GM19463 (cell line): ENCODE data around the gene SMIM17.

Experiments
- ATAC-seq: cut with Tn5 transposase; IDR thresholded peaks from one replicate; pipeline ENCODE4 v1.9.1; 2021; ENCODE audit warnings: mild to moderate bottlenecking, moderate library complexity; ENCODE audit not compliant: unreplicated experiment

SMIM17 gene

GRCh38 chr19:56642711-56643459 is at the start of gene SMIM17:
TSS of gene SMIM17 (plus strand) at chr19:56643159. CDS start at chr19:56645668, 2,509 bp downstream.
- ATAC-seq, result no peak

- ATAC-seq, result no peak
Observed at GRCh38 chr19:56594446-56594782, 48.5 kb upstream of the SMIM17 start.

DNA sequence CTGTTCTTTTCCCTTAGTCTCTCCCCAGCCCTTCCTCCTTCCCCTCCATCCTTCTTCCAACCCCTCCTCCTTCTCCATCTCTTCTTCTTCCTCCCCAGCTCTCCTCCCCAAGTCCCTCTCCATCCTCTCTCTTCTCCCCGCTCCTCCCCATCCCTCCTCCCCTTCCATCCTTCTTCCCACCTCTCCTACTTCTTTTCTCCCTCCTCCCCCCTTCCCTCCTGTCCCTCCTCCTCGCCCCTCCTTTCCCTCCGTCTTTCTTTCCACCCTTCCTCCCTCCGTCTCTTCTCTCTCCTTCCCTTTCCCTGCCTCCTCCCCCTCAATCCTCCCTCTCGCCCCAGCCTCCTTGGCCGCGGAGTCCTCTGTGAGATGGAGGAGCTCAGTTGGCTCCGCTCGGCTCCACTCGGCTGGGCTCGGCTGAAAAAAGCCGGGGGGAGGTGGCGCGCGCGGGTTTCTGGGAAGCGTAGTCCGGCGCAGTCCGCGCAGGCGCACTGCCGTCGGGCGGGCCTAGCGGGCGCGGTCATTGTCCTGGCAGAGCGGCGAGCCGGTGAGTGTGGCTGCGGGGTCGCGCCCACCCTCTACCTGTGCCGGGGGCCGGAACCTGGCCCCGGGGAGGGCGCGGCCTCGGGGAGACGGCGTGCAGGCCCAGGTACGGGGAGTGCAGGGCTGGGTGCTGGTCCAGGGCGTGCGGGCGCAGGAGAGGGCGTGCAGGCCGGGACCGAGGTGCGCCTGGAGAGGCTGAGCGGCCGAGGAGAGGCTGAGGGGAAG is 48.0 kb upstream of the SMIM17 start, which contains the start of gene ZNF71:
ZNF71 (plus strand) TSS at position 520 of the 765 bp plus-strand sequence. CDS start 6,257 bp downstream, outside the sequence.
- peak; percentile 92 for ATAC-seq

- ATAC-seq, result peak; percentile 22
Observed at GRCh38 chr19:56595548-56595899, 47.4 kb upstream of the SMIM17 start.

DNA sequence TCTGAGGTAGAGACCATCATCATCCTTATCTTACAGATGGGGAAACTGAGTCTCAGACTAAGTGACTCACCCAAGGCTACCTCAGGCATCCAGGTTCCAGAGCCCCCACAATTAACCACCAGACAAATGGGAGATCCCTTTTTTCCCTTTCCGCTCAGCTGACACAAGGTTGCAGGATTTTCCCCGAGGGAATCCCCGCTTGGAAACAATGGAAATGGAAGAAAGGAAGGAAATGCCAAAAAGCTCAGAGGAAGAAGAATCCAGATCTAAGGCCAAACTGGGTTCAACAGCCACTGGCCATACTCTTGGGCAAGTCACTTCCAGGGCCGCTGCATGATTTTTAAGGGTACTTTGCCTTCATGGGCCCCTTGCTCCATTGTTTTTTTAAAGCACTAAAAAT is 46.3 kb upstream of the SMIM17 start:
- no peak for ATAC-seq

DNA sequence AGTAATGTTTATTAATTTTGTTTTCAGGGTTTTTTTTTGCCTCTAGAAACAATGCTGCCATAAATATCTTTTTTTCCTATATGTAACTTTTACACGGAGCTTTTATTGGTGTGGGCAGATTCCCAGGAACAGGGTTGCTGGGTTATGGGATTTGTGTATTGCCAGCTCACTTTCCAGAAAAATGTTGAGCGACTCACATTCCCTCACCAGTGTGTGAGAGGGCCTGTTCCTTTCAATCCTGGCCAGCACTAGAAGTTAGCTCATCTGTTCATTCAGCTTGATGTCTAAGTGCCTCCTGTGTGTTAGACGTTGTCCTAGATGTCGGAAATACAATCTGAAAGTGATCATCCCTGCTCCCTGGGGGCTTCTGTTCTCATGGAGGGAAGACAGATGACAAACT is 45.3 kb upstream of the SMIM17 start:
- ATAC-seq, result no peak

GRCh38 chr19:56601375-56601774 is 41.6 kb upstream of the SMIM17 start:
- no peak for ATAC-seq

DNA sequence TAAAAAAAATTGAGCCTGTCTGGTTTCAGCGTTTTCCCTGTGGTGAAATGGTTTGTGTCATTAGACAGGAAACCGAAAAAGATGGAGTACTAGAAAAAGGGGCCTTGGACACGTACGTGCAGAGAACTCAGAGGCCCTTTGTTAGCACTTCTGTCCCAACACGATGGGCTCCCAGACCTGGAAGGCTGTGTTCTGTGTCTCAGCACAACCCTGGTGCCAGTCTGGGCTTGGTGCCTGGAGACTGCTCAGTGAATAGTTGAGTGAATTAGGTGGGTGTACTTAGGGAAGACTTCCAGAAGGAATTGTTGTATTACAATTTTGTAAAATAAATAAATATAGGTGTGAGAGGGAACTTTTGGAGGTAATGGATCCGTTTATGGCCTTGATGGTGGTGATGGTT is 39.1 kb upstream of the SMIM17 start:
- ATAC-seq, result no peak

GRCh38 chr19:56608274-56608964 is 34.5 kb upstream of the SMIM17 start:
- no peak for ATAC-seq

DNA sequence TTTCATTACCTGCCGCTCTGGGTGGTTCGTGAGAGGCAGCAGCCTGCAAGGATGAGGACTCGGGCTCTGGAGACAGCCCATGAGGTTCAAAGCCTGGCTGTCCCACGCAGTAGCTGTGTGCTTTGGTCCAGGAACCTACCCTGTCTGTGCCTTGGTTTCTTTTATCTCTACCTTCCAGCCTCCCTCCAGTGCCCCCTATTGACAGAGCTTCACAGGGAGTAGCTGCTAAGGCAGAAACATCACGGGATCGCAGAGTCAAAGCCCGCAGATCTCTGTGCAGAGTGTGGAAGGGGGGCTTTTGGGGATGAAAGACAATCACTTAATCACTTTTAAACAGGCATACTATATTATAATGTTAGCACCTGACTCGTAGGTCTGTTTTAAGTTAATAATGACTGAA is 31.7 kb upstream of the SMIM17 start:
- ATAC-seq, result no peak

DNA sequence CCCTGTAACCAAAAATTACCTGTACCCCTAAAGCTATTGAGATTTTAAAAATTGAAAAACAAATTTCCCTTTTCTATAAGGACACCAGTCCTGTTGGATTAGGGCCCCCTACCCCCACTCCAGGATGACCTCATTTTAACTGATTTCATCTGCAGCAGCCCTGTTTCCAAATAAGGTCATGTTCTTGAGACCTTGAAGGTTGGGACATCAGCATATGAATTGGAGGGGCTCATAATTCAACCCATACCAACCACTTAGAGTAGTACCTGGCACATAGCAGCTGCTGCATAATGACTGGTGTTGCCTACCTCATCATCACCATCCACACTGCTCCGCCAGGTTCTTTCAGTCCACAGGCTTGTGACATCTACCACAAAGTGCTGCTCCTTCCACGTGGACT is 30.2 kb upstream of the SMIM17 start:
- ATAC-seq, result no peak

DNA sequence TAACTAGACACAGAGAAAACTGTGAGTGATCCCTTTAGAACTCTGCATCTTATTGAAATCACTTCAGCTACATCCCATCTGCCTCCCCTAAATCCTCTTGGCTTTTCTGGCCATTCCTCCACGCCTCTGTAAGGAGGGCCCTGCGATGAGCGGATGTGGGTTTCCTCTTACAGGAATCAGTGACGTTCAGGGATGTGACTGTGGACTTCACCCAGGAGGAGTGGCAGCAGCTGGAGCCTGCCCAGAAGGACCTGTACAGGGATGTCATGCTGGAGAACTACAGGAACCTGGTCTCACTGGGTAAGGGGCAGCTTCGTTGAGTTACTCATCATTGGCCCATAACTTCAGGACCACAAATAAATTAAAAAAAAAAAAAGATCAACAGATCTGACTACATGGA is 29.3 kb upstream of the SMIM17 start:
- no peak for ATAC-seq

- no peak for ATAC-seq
Observed at GRCh38 chr19:56617531-56617930, 25.4 kb upstream of the SMIM17 start.

DNA sequence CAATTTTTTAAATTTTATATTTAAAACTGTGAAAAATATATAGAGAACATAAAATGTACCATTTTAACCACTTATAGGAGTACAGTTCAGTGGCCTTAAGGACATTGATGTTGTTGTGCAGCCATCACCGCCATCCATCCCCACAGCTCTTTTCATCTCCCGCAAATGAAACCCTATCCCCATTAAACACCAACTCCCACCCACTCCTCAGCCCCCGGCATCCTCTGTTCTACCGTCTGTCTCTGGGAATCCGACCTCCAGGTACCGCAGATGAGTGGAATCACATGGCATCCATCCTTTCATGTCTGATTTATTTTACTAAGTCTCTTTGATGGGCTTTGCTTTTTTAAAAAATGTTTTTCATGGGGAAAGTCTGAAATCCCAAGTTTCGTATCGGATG is 23.8 kb upstream of the SMIM17 start:
- no peak for ATAC-seq

- no peak for ATAC-seq
Observed at GRCh38 chr19:56622374-56622773, 20.6 kb upstream of the SMIM17 start.

DNA sequence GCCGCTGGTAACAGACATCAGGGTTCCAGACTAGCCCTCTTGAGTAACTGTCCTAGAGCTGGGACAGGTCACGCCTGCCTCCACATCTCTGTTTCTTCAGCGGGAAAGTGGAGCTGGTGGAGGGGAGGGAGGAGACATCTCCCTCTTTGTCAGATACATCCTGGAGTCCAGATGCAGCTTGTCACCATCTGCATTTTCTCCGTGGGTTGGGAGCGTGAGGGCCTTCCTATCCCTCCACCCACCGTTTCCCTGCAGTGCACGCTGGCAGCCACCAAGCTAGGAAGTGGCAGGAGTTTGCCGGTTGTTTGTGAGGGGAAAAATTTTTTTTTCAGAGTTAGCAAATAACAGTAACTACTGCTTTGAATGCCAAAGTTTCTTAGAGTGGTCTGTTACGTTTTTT is 20.0 kb upstream of the SMIM17 start:
- no peak for ATAC-seq

GRCh38 chr19:56625708-56626107 is 17.3 kb upstream of the SMIM17 start:
- no peak for ATAC-seq

GRCh38 chr19:56633021-56633420 is 9.9 kb upstream of the SMIM17 start:
- no peak for ATAC-seq

DNA sequence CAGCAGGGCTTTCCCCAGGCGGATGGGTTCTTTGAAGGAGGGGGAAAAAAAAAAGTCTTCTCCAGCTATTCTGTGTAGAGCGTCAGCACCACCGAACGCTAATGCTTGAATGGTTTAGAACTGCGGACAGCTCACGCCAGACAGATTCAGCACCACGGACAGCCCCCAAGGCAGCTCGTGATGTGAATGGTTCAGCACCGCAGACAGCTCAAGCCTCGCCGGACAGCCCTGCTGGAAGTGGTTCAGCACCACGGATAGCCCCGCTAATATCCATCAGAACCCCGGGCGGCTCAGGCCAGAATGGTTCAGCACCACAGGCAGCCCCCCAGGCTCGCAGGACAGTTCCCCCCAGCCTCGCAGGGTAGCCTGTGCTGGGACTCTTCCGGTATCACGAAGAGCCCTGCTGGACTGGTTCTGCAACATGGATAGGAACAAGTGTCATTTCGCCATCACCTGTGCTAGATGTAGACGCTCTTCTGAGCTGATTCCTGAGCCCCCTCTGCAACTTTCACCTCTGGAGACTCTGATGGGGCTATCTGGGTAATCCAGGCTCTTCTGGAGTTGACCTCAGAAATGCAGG is 4.9 kb upstream of the SMIM17 start:
- ATAC-seq, result no peak

DNA sequence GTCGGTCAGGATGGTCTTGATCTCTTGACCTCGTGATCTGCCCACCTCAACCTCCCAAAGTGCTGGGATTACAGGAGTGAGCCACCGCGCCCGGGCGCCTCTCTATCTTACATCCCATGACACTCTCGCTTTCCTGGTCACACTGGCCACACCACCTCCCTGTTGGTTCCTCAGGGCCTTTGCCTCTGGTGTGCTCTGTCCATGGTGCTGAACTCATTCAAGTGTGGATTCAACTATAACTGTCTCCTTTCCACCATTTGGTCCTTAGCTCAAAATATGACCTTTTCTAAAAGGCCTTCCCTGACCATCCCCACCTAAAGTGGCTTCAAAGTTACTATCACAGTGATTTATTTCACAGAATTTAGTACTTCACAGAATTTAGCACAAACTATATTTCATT is 3.7 kb upstream of the SMIM17 start:
- no peak for ATAC-seq

DNA sequence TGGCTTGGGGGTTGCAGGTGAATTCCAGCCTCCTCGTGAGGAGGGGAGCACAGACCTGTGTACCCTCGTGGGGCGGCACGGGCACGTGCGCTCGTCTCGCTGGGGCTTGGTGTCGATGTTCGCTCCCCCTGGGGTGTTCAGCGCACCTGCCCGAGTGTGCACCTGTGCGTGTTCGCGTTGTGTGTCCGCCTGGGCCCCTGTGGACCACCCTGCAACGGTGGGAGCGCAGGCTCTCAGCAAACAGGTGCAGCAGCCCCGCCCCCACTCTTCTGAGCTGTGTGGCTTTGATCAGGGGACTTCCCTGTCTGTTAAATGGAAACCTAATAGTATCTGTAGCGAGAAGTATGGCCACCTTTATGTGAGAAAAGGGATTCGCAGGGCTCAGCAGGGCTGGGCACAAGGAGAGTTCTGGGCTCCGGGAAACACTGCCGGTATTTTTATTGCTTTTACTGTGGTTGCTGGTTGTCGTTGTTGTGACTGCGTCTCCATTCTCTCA is 549 bp downstream of the SMIM17 start:
- ATAC-seq, result no peak
